A549 (cell line): ENCODE results near the gene PCBP3. TPM values are rescaled to one million over a fixed set of nuclear protein-coding genes. Genes with fewer than 3 reads are reported as not detected.
"Not testable (repeated sequence)": the region's sequence is repeated elsewhere in the genome, so short reads cannot be mapped to it uniquely, and the experiment has no call there.

Source experiments
- ATAC-seq, 2 experiments: fragments of 200-7000 bp in 1 of 2; fragments of >200 bp in 1 of 2; cut with Nextera tagmentation in 1 of 2; cut with Tn5 transposase in 1 of 2; 3 replicates each; pipeline versions ENCODE4 v1.8.0 to v1.9.1; 2018 to 2020; ENCODE audit warnings: mild to moderate bottlenecking in 1 of 2, moderate library complexity in 1 of 2
- CTCF ChIA-PET: fragments of 300-600 bp; sonication (Branson Sonifier 250); formaldehyde crosslinking; extraction: SDS; loops from one replicate; lab custom pipeline; 2021; ENCODE audit warnings: antibody characterized with exemption, inconsistent platforms; lab: Yijun Ruan, JAX
- POLR2A ChIA-PET: fragments of 350-600 bp; formaldehyde crosslinking; extraction: SDS; loops from one replicate; lab custom pipeline; 2021; ENCODE audit warnings: antibody characterized with exemption, inconsistent platforms; lab: Yijun Ruan, JAX
- DNase-seq, 2 experiments: peaks; one replicate each; pipeline versions ENCODE4 v3.0.0 to v3.0.0-alpha.2; 2011 to 2016; ENCODE audit warnings: low read depth in 1 of 2, low spot score in 1 of 2
- FAIRE-seq: peaks from 2 replicates; lab custom pipeline; 2011; peaks lifted over from hg19 to GRCh38; lab: Jason Lieb, UNC
- H3K27ac ChIP-seq, 2 experiments: fragments of >200 bp; sonication (Bioruptor Twin); formaldehyde crosslinking; 3 replicates each; pipeline ENCODE4 v1.5.1; 2016 to 2017
- H3K4me1 ChIP-seq: fragments of >200 bp; sonication (Bioruptor Twin); formaldehyde crosslinking; 3 replicates; pipeline ENCODE4 v1.6.1; 2016
- H3K4me2 ChIP-seq: fragments of >200 bp; sonication (Bioruptor Twin); formaldehyde crosslinking; 3 replicates; pipeline ENCODE4 v1.6.1; 2016
- H3K4me3 ChIP-seq: fragments of >200 bp; sonication (Bioruptor Twin); formaldehyde crosslinking; 3 replicates; pipeline ENCODE4 v1.5.1; 2016
- H3K9me3 ChIP-seq: fragments of >200 bp; sonication (Bioruptor Twin); formaldehyde crosslinking; 3 replicates; pipeline ENCODE4 v1.6.1; 2016
- BHLHE40 ChIP-seq: IDR thresholded peaks from 2 replicates; pipeline ENCODE4 v1.6.1; 2012; ENCODE audit warnings: low read depth, low read length, inconsistent platforms
- CEBPB ChIP-seq, 2 experiments: fragments of >200 bp in 1 of 2; sonication (Bioruptor Twin) in 1 of 2; formaldehyde crosslinking in 1 of 2; IDR thresholded peaks; 2 replicates each; pipeline ENCODE4 v1.6.1; 2012 to 2016
- CHD2 ChIP-seq: fragments of 150-350 bp; IDR thresholded peaks from 2 replicates; pipeline ENCODE4 v1.6.1; 2014; ENCODE audit warnings: low read length; ENCODE audit not compliant: partially characterized antibody
- EHF ChIP-seq: fragments of 250-450 bp; sonication (Bioruptor Pico); IDR thresholded peaks from 2 replicates; pipeline ENCODE4 v1.5.0; 2020; ENCODE audit warnings: mild to moderate bottlenecking
- ESRRA ChIP-seq: fragments of 150-350 bp; IDR thresholded peaks from 2 replicates; pipeline ENCODE4 v1.6.1; 2014; ENCODE audit warnings: mild to moderate bottlenecking, low read length, borderline replicate concordance
- FOSB ChIP-seq: fragments of 250-450 bp; sonication (Bioruptor Pico); IDR thresholded peaks from 2 replicates; pipeline ENCODE4 v1.5.0; 2020; ENCODE audit warnings: mild to moderate bottlenecking, moderate library complexity
- FOSL2 ChIP-seq, 2 experiments: fragments of 450-650 bp in 1 of 2; fragments of >200 bp in 1 of 2; sonication (Bioruptor Twin) in 1 of 2; formaldehyde crosslinking; IDR thresholded peaks; 2 replicates each; pipeline versions ENCODE4 v1.5.0 to v1.6.1; 2016 to 2020; ENCODE audit warnings: mild to moderate bottlenecking in 1 of 2, moderate library complexity in 1 of 2
- GATA3 ChIP-seq: IDR thresholded peaks from 2 replicates; pipeline ENCODE4 v1.6.1; 2012; ENCODE audit warnings: borderline replicate concordance
- JUN ChIP-seq, 2 experiments: fragments of >200 bp; sonication (Bioruptor Twin); formaldehyde crosslinking; IDR thresholded peaks; 2 replicates in 1 of 2; 3 replicates in 1 of 2; pipeline ENCODE4 v1.6.1; 2016 to 2017
- JUNB ChIP-seq: fragments of >200 bp; sonication (Bioruptor Twin); formaldehyde crosslinking; IDR thresholded peaks from 2 replicates; pipeline ENCODE4 v1.6.1; 2016
- KDM1A ChIP-seq: fragments of 200-600 bp; sonication (generic); IDR thresholded peaks from 2 replicates; pipeline ENCODE4 v1.6.1; 2016; ENCODE audit warnings: low read depth, mild to moderate bottlenecking
- KDM5A ChIP-seq: fragments of 200-600 bp; sonication (generic); IDR thresholded peaks from 2 replicates; pipeline ENCODE4 v1.6.1; 2016; ENCODE audit warnings: antibody characterized with exemption, mild to moderate bottlenecking
- MAZ ChIP-seq: fragments of 150-350 bp; IDR thresholded peaks from 2 replicates; pipeline ENCODE4 v1.6.1; 2014; ENCODE audit warnings: antibody characterized with exemption, low read depth, low read length, borderline replicate concordance
- MYC ChIP-seq: IDR thresholded peaks from 2 replicates; pipeline ENCODE4 v1.6.1; 2012; ENCODE audit warnings: mild to moderate bottlenecking, inconsistent platforms, low read length, improper control_type of control experiment, borderline replicate concordance
- PHF8 ChIP-seq: fragments of 200-600 bp; sonication (generic); IDR thresholded peaks from 2 replicates; pipeline ENCODE4 v1.6.1; 2016; ENCODE audit warnings: low read depth, mild to moderate bottlenecking, antibody characterized with exemption, moderate library complexity, borderline replicate concordance
- POLR2AphosphoS2 ChIP-seq: conservative IDR thresholded peaks from 2 replicates; pipeline ENCODE4 v1.6.1; 2012; ENCODE audit warnings: low read length, improper control_type of control experiment, inconsistent platforms
- RAD21 ChIP-seq, 2 experiments: fragments of >200 bp in 1 of 2; sonication (Bioruptor Twin) in 1 of 2; formaldehyde crosslinking in 1 of 2; IDR thresholded peaks in 1 of 2; conservative IDR thresholded peaks in 1 of 2; 2 replicates in 1 of 2; 3 replicates in 1 of 2; pipeline ENCODE4 v1.6.1; 2012 to 2018; ENCODE audit warnings: inconsistent platforms in 1 of 2
- RARB ChIP-seq: fragments of 250-450 bp; sonication (Bioruptor Pico); IDR thresholded peaks from 2 replicates; pipeline ENCODE4 v1.8.0; 2021; ENCODE audit warnings: mild to moderate bottlenecking, moderate library complexity
- RCOR1 ChIP-seq: fragments of 150-350 bp; IDR thresholded peaks from 2 replicates; pipeline ENCODE4 v1.6.1; 2014; ENCODE audit warnings: antibody characterized with exemption, low read length, low read depth
- ZFP36 ChIP-seq: fragments of 450-650 bp; IDR thresholded peaks from 2 replicates; pipeline ENCODE4 v1.6.1; 2014; ENCODE audit warnings: borderline replicate concordance; ENCODE audit not compliant: partially characterized antibody
- ZNF302 ChIP-seq: fragments of 250-450 bp; sonication (Bioruptor Pico); IDR thresholded peaks from 2 replicates; pipeline ENCODE4 v1.9.0; 2021; ENCODE audit warnings: inconsistent platforms, mild to moderate bottlenecking, moderate library complexity
- ZSCAN20 ChIP-seq: fragments of 250-450 bp; sonication (Bioruptor Pico); IDR thresholded peaks from 2 replicates; pipeline ENCODE4 v1.8.0; 2022; ENCODE audit warnings: mild to moderate bottlenecking, moderate library complexity
- WGBS: methylation state at CpG from one replicate; pipeline ENCODE4 v1.1.6; 2017; ENCODE audit errors: missing lambda C conversion rate; 5-methylcytosine and 5-hydroxymethylcytosine counted together
- polyA plus RNA-seq, 4 experiments: library from polyadenylated mRNA; depleted of rRNA in 3 of 4; stranded (reverse); fragments of >200 nt; fragmentation: RNase III in 1 of 4; extraction: RNeasy Plus Mini Kit Qiagen cat#74134 plus additional on column Dnase treatment in 1 of 4; gene quantifications; 2 replicates in 3 of 4; 3 replicates in 1 of 4; pipeline ENCODE4 v1.2.3, GENCODE V29; 2011 to 2017
- TF ChIP-seq, protein P1 (sequence below): IDR thresholded peaks from 2 replicates; pipeline ENCODE4 v1.6.1; 2012
- TF ChIP-seq, protein P2 (sequence below): fragments of 150-350 bp; IDR thresholded peaks from 2 replicates; pipeline ENCODE4 v1.6.1; 2014; ENCODE audit warnings: low read depth, mild to moderate bottlenecking, low read length
- TF ChIP-seq, protein P3 (sequence below): fragments of >200 bp; sonication (Bioruptor Twin); formaldehyde crosslinking; IDR thresholded peaks from 3 replicates; pipeline ENCODE4 v1.5.1; 2016

Gene PCBP3
- polyA plus RNA-seq, 2 of the 4 experiments (the other 2 are of a cell fraction) = 0.30 to 0.34 TPM

DNA sequence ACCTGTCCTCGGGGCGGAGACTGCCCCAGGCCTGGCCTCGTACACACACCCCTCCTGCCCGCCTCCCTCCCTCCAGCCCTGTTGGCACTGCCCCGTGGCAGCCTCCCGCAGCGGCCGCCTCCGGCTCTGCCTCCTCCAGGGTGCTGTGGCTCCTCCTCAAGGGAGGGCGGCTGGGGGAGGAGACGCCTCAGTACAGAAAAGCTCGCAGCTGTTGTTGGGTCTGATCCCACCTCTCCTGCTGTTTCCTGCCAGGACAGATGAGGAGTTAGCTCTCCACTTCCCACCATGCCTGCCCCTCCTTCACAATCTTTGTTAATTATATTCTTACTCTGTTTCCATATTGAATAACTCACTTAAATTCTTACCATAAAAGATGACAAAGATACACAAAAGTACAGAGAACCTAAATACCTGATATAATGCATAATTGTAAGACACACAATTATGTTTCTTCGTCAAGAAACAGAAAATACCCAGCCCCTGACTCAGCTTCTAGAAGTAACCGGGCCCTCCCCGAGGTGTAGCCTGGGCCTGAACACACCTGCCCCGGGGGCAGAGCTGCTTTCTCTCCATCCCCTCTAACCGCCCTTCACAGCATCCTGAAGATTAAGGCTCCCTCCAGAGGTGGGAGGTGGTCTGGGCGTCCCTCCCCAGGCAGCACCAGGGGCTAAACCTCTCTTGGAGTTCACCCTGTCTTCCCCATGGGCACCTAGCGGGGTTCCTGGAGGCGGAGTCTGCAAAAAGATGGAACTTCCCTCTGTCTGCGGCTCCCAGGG lies 307.4 kb downstream of the PCBP3 start:
- no peak overlapping the region for H3K4me3 ChIP-seq
- TF ChIP-seq ZSCAN20 (CRISPR knock-in tag) = no peak
- no peak for TF ChIP-seq RARB (CRISPR knock-in tag)
- no peak for TF ChIP-seq JUN (IDR thresholded peaks at IDR 0.05)
- no peak for TF ChIP-seq JUNB
- no peak for TF ChIP-seq MYC
- no peak for TF ChIP-seq ESRRA
- no peak overlapping the region for H3K27ac ChIP-seq
- WGBS = 41% methylated on average over 16 of the region's 21 CpGs
- ChIA-PET CTCF (interaction anchor here (0.6 to 1.4 kb wide), 2 partner anchors 20 to 293 kb away, joined by 3 to 5 read pairs; no protein-coding TSS in a partner anchor), POLR2A (no interaction called here)
- FAIRE-seq = no peak
- H3K4me2 ChIP-seq = peak overlapping the region; percentile 32; the same call in 1 of the 3 replicates
- no peaks in the 10 kb centered on the region for H3K9me3 ChIP-seq
- DNase-seq = no peak
- peak; percentile 59 to 64; a peak in 4 of 6 replicates for ATAC-seq
- H3K4me1 ChIP-seq = no peaks in the 10 kb centered on the region

DNA sequence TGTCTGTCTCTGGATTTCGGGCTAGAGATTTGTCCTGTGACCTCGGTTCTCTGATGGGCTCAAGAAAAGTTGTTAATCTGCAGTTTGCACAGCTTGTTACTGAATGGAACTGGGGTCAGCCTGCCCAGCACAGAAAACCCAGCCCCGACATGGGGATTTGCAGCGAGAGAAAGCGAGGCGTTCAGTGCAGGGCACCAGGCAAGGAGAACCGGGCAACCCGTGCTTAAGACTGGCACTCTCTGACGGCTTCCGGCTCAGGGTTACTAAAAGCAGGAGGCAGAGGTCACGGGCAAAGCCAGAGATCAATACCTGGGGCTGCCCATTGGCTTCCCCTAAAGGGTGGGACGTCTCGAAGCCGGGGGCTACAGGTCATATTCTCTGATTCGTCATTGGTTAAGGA lies 308.2 kb downstream of the PCBP3 start:
- no peak overlapping the region for H3K4me3 ChIP-seq
- no peak for ATAC-seq
- ChIA-PET POLR2A (no interaction called here), CTCF (interaction anchor here (0.6 to 1.4 kb wide), 3 partner anchors 19 to 294 kb away, joined by 3 to 5 read pairs (median 3); no protein-coding TSS in a partner anchor)
- no peaks in the 10 kb centered on the region for H3K4me1 ChIP-seq
- no peak for DNase-seq
- FAIRE-seq = no peak
- WGBS = 69% methylated on average over 15 of the region's 15 CpGs
- TF ChIP-seq ZNF302 (CRISPR knock-in tag) (no peak), BHLHE40 (no peak), GATA3 (no peak), MAZ (no peak), RCOR1 (no peak), FOSB (CRISPR knock-in tag) (no peak), EHF (CRISPR knock-in tag) (no peak), POLR2AphosphoS2 (no peak), CHD2 (no peak), KDM5A (no peak), KDM1A (no peak), CEBPB (IDR thresholded peaks at IDR 0.05) (no peak), FOSL2 (IDR thresholded peaks at IDR 0.05) (no peak), FOSL2 (CRISPR knock-in tag; IDR thresholded peaks at IDR 0.05) (no peak), PHF8 (no peak), RAD21 (conservative IDR thresholded peaks at IDR 0.05 in 1 of 2, IDR thresholded peaks at IDR 0.05 in 1 of 2) (no peak), ZFP36 (no peak)
- TF ChIP-seq, protein P1, sequence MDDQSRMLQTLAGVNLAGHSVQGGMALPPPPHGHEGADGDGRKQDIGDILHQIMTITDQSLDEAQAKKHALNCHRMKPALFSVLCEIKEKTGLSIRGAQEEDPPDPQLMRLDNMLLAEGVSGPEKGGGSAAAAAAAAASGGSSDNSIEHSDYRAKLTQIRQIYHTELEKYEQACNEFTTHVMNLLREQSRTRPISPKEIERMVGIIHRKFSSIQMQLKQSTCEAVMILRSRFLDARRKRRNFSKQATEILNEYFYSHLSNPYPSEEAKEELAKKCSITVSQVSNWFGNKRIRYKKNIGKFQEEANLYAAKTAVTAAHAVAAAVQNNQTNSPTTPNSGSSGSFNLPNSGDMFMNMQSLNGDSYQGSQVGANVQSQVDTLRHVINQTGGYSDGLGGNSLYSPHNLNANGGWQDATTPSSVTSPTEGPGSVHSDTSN = no peak
- TF ChIP-seq, protein P2, sequence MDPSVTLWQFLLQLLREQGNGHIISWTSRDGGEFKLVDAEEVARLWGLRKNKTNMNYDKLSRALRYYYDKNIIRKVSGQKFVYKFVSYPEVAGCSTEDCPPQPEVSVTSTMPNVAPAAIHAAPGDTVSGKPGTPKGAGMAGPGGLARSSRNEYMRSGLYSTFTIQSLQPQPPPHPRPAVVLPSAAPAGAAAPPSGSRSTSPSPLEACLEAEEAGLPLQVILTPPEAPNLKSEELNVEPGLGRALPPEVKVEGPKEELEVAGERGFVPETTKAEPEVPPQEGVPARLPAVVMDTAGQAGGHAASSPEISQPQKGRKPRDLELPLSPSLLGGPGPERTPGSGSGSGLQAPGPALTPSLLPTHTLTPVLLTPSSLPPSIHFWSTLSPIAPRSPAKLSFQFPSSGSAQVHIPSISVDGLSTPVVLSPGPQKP = no peak
- TF ChIP-seq, protein P3, sequence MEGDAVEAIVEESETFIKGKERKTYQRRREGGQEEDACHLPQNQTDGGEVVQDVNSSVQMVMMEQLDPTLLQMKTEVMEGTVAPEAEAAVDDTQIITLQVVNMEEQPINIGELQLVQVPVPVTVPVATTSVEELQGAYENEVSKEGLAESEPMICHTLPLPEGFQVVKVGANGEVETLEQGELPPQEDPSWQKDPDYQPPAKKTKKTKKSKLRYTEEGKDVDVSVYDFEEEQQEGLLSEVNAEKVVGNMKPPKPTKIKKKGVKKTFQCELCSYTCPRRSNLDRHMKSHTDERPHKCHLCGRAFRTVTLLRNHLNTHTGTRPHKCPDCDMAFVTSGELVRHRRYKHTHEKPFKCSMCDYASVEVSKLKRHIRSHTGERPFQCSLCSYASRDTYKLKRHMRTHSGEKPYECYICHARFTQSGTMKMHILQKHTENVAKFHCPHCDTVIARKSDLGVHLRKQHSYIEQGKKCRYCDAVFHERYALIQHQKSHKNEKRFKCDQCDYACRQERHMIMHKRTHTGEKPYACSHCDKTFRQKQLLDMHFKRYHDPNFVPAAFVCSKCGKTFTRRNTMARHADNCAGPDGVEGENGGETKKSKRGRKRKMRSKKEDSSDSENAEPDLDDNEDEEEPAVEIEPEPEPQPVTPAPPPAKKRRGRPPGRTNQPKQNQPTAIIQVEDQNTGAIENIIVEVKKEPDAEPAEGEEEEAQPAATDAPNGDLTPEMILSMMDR = no peak
- no peak overlapping the region for H3K27ac ChIP-seq
- no peak overlapping the region for H3K4me2 ChIP-seq
- H3K9me3 ChIP-seq = no peaks in the 10 kb centered on the region

DNA sequence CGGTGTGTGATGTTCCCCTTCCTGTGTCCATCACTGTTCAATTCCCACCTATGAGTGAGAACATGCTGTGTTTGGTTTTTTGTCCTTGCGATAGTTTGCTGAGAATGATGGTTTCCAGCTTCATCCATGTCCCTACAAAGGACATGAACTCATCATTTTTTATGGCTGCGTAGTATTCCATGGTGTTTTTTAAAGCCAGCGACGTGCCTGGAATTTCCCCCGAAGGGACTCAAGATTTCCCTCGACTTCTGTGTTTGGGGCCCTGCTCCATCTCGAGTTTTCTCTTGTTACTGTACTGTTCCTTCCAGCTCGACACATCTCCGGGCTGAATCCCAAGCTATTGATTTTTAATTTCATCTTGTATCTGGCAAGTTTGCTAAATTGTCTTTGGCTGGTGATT lies 309.0 kb downstream of the PCBP3 start:
- H3K4me3 ChIP-seq, DNase-seq, H3K4me2 ChIP-seq, H3K4me1 ChIP-seq, H3K27ac ChIP-seq, ATAC-seq, FAIRE-seq, H3K9me3 ChIP-seq, POLR2A ChIA-PET: not testable (repeated sequence)
- 42% methylated on average over 9 of the region's 10 CpGs for WGBS
- CTCF ChIA-PET = interaction anchor here (1.4 kb wide), 1 partner anchor 18 kb away, joined by 3 read pairs; no protein-coding TSS in a partner anchor
